Neural cell (in vitro differentiated cells): ENCODE data around the gene CD2AP.

ENCODE experiments used
- EP300 ChIP-seq: fragments of 450-650 bp; conservative IDR thresholded peaks from 2 replicates; pipeline ENCODE4 v1.6.1; 2014; ENCODE audit warnings: antibody characterized with exemption, mild to moderate bottlenecking, moderate library complexity; ENCODE audit not compliant: poor library complexity, severe bottlenecking
- TAF1 ChIP-seq: IDR thresholded peaks from 2 replicates; pipeline ENCODE4 v1.6.1; 2012; ENCODE audit warnings: low read depth
- TF ChIP-seq, protein P1 (sequence below): fragments of 450-650 bp; IDR thresholded peaks from 2 replicates; pipeline ENCODE4 v1.5.1; 2014; ENCODE audit warnings: antibody characterized with exemption, mild to moderate bottlenecking, moderate library complexity; ENCODE audit not compliant: poor library complexity, severe bottlenecking
- TF ChIP-seq, protein P2 (sequence below): IDR thresholded peaks from 2 replicates; pipeline ENCODE4 v1.6.1; 2012; ENCODE audit warnings: borderline replicate concordance

DNA sequence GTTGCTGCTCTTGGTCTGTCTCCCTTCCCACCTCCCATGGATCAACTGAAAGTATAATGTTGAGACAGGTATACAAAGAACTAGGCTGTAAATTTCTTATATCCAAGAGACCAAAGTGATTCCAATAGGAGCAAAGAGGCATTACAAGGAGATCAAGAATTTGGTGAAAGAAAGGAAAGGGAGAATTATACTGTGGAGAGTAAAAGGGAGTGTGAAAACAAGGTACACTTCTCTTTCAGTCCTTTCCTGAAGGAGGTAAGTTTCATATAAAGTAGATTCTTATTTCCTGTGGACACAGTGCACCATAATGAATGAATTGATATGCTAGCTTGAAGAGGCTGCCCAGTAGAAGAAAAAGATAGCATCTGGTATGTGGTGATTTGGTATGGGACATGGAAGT is 49.7 kb downstream of the CD2AP start:
- TF ChIP-seq EP300 (no peak), TAF1 (no peak)
- TF ChIP-seq, protein P1, sequence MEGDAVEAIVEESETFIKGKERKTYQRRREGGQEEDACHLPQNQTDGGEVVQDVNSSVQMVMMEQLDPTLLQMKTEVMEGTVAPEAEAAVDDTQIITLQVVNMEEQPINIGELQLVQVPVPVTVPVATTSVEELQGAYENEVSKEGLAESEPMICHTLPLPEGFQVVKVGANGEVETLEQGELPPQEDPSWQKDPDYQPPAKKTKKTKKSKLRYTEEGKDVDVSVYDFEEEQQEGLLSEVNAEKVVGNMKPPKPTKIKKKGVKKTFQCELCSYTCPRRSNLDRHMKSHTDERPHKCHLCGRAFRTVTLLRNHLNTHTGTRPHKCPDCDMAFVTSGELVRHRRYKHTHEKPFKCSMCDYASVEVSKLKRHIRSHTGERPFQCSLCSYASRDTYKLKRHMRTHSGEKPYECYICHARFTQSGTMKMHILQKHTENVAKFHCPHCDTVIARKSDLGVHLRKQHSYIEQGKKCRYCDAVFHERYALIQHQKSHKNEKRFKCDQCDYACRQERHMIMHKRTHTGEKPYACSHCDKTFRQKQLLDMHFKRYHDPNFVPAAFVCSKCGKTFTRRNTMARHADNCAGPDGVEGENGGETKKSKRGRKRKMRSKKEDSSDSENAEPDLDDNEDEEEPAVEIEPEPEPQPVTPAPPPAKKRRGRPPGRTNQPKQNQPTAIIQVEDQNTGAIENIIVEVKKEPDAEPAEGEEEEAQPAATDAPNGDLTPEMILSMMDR = no peak
- TF ChIP-seq, protein P2, sequence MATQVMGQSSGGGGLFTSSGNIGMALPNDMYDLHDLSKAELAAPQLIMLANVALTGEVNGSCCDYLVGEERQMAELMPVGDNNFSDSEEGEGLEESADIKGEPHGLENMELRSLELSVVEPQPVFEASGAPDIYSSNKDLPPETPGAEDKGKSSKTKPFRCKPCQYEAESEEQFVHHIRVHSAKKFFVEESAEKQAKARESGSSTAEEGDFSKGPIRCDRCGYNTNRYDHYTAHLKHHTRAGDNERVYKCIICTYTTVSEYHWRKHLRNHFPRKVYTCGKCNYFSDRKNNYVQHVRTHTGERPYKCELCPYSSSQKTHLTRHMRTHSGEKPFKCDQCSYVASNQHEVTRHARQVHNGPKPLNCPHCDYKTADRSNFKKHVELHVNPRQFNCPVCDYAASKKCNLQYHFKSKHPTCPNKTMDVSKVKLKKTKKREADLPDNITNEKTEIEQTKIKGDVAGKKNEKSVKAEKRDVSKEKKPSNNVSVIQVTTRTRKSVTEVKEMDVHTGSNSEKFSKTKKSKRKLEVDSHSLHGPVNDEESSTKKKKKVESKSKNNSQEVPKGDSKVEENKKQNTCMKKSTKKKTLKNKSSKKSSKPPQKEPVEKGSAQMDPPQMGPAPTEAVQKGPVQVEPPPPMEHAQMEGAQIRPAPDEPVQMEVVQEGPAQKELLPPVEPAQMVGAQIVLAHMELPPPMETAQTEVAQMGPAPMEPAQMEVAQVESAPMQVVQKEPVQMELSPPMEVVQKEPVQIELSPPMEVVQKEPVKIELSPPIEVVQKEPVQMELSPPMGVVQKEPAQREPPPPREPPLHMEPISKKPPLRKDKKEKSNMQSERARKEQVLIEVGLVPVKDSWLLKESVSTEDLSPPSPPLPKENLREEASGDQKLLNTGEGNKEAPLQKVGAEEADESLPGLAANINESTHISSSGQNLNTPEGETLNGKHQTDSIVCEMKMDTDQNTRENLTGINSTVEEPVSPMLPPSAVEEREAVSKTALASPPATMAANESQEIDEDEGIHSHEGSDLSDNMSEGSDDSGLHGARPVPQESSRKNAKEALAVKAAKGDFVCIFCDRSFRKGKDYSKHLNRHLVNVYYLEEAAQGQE = no peak
